Measurements from ENCODE around the gene GOLGA3.
"Not testable (repeated sequence)": the region's sequence is repeated elsewhere in the genome, so short reads cannot be mapped to it uniquely, and the experiment has no call there.

DNA sequence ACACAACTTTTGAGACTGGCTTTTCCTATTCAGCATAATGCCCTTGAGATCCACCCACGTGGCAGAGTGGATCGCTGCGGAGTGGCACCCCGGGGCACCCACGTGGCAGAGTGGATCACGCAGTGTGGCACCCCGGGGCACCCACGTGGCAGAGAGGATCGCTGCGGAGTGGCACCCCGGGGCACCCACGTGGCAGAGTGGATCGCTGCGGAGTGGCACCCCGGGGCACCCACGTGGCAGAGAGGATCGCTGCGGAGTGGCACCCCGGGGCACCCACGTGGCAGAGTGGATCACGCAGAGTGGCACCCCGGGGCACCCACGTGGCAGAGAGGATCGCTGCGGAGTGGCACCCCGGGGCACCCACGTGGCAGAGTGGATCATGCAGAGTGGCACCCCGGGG, 69.8 kb downstream of the GOLGA3 start:
- not testable (repeated sequence) for TF ChIP-seq POLR2A (IDR thresholded peaks at IDR 0.05; ENCODE audit: low read length); GATA1 (IDR thresholded peaks at IDR 0.05; ENCODE audit: low read depth, low read length)
